ENCODE measurements around the gene ELFN2.

- TF ChIP-seq, protein P1, sequence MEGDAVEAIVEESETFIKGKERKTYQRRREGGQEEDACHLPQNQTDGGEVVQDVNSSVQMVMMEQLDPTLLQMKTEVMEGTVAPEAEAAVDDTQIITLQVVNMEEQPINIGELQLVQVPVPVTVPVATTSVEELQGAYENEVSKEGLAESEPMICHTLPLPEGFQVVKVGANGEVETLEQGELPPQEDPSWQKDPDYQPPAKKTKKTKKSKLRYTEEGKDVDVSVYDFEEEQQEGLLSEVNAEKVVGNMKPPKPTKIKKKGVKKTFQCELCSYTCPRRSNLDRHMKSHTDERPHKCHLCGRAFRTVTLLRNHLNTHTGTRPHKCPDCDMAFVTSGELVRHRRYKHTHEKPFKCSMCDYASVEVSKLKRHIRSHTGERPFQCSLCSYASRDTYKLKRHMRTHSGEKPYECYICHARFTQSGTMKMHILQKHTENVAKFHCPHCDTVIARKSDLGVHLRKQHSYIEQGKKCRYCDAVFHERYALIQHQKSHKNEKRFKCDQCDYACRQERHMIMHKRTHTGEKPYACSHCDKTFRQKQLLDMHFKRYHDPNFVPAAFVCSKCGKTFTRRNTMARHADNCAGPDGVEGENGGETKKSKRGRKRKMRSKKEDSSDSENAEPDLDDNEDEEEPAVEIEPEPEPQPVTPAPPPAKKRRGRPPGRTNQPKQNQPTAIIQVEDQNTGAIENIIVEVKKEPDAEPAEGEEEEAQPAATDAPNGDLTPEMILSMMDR (conservative IDR thresholded peaks at IDR 0.05; ENCODE audit: low read length): no peak
- TF ChIP-seq EZH2phosphoT487 (IDR thresholded peaks at IDR 0.05; ENCODE audit: borderline replicate concordance): no peak
These were observed 10.9 kb downstream of the ELFN2 start for GRCh38 chr22:37416389-37416788.

All from Loucy (cell line).